ENCODE measurements around the gene ASB16. TPM values are rescaled to one million over a fixed set of nuclear protein-coding genes. Genes with fewer than 3 reads are reported as not detected.
A peak's percentile ranks its signal among the peaks of the same experiment; 100 is the strongest.

Gene ASB16
- total and polyA plus RNA-seq, 9 of the 15 experiments (the other 6 are each of a cell fraction or from before 2014, with no cell fraction given), result 0.03 to 0.07 TPM; not detected in 7

DNA sequence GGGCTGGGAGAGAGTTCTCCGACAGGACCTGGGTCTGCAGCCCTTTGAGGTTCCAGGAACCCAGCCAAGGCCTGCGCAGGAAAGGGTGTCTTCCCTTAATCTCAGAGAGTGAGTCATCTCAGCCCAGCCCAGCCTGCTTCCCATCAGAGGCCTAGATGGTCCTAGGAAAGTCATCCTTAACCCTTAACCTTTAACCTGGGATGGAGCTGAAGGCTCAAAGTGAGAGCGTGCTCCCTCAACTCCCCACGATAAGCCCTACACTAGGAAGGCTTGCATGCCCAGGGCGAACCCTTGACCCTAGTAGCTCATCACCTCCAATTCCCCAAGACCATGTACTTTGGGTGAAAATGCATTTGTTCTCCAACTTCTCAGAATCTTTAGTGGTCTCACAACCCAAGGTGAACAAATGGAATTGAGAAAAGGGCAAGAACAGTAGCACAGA is 34.0 kb downstream of the ASB16 start (continued):
- TF ChIP-seq RCOR1 (IDR thresholded peaks at IDR 0.05; ENCODE audit: borderline replicate concordance in 1 of 2, low read depth in 2 of 2, low read length in 2 of 2) (peak in 1 of 2 experiments; percentile 90; a peak in 2 of 4 replicates), POU5F1 (IDR thresholded peaks at IDR 0.05; ENCODE audit: borderline replicate concordance, low read depth, low read length, partially characterized antibody) (no peak), ZC3H4 (CRISPR knock-in tag; IDR thresholded peaks at IDR 0.05; ENCODE audit: borderline replicate concordance) (no peak), ELF4 (CRISPR knock-in tag; IDR thresholded peaks at IDR 0.05) (no peak), FOS (IDR thresholded peaks at IDR 0.05; ENCODE audit: extremely low read depth, insufficient read length) (peak; percentile 38), DACH1 (IDR thresholded peaks at IDR 0.05; ENCODE audit: partially characterized antibody) (no peak), POLR2AphosphoS2 (IDR thresholded peaks at IDR 0.05; ENCODE audit: low read length) (peak; percentile 42; the same call in 1 of the 2 replicates), CXXC5 (CRISPR knock-in tag; IDR thresholded peaks at IDR 0.05) (no peak), HMG20A (CRISPR knock-in tag; conservative IDR thresholded peaks at IDR 0.05) (no peak), FOXJ3 (CRISPR knock-in tag; IDR thresholded peaks at IDR 0.05) (no peak), CHCHD3 (CRISPR knock-in tag; IDR thresholded peaks at IDR 0.05) (no peak), JUND (IDR thresholded peaks at IDR 0.05; ENCODE audit: borderline replicate concordance, low read depth, low read length) (peak; percentile 97), JUND (tag; IDR thresholded peaks at IDR 0.05; ENCODE audit: borderline replicate concordance, low read depth, low read length) (peak; percentile 93; the same call in 2 of the 3 replicates), ZNF175 (CRISPR knock-in tag; IDR thresholded peaks at IDR 0.05; ENCODE audit: low read depth) (no peak), NBN (IDR thresholded peaks at IDR 0.05; ENCODE audit: low read depth) (no peak), GABPA (tag; conservative IDR thresholded peaks at IDR 0.05; ENCODE audit: low read depth) (no peak), ZNF561 (CRISPR knock-in tag; conservative IDR thresholded peaks at IDR 0.05) (no peak), RBM39 (optimal IDR thresholded peaks at IDR 0.05; ENCODE audit: low read depth, low read length) (no peak), KDM1A (IDR thresholded peaks at IDR 0.05) (peak; percentile 42 to 55; a peak in 2 of 4 replicates), KDM5B (IDR thresholded peaks at IDR 0.05; ENCODE audit: insufficient replicate concordance, low read depth, low read length) (peak; percentile 22), TEAD4 (IDR thresholded peaks at IDR 0.05; ENCODE audit: low read length) (peak; percentile 3; the same call in 1 of the 2 replicates), TEAD4 (CRISPR knock-in tag; IDR thresholded peaks at IDR 0.05; ENCODE audit: borderline replicate concordance) (no peak), SMARCE1 (IDR thresholded peaks at IDR 0.05) (peak; percentile 64), DPF2 (IDR thresholded peaks at IDR 0.05) (peak; percentile 62; the same call in 1 of the 2 replicates)
- TF ChIP-seq, protein P1, sequence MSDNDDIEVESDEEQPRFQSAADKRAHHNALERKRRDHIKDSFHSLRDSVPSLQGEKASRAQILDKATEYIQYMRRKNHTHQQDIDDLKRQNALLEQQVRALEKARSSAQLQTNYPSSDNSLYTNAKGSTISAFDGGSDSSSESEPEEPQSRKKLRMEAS (CRISPR knock-in tag; IDR thresholded peaks at IDR 0.05), result no peak; the same call in 1 of the 2 replicates
- TF ChIP-seq, protein P2, sequence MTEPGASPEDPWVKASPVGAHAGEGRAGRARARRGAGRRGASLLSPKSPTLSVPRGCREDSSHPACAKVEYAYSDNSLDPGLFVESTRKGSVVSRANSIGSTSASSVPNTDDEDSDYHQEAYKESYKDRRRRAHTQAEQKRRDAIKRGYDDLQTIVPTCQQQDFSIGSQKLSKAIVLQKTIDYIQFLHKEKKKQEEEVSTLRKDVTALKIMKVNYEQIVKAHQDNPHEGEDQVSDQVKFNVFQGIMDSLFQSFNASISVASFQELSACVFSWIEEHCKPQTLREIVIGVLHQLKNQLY (CRISPR knock-in tag; conservative IDR thresholded peaks at IDR 0.05), result no peak
- TF ChIP-seq, protein P3, sequence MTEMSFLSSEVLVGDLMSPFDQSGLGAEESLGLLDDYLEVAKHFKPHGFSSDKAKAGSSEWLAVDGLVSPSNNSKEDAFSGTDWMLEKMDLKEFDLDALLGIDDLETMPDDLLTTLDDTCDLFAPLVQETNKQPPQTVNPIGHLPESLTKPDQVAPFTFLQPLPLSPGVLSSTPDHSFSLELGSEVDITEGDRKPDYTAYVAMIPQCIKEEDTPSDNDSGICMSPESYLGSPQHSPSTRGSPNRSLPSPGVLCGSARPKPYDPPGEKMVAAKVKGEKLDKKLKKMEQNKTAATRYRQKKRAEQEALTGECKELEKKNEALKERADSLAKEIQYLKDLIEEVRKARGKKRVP (CRISPR knock-in tag; IDR thresholded peaks at IDR 0.05), result no peak
